Smooth muscle cell (in vitro differentiated cells): Measurements from ENCODE around the gene SOCS7. TPM values are rescaled to one million over a fixed set of nuclear protein-coding genes. Genes with fewer than 3 reads are reported as not detected.

ENCODE experiments used
- DNase-seq: peaks from one replicate; lab custom pipeline; 2025; ENCODE audit not compliant: unreplicated experiment; lab: John Stamatoyannopoulos, UW
- H2AFZ ChIP-seq: fragments of 200-600 bp; sonication (generic); 2 replicates; pipeline ENCODE4 v1.6.0; 2016; ENCODE audit warnings: antibody characterized with exemption, low read depth, mild to moderate bottlenecking
- H3F3A ChIP-seq: fragments of 200-600 bp; sonication (generic); 2 replicates; pipeline ENCODE4 v1.6.0; 2017; ENCODE audit warnings: antibody characterized with exemption, low read depth
- H3K27ac ChIP-seq: fragments of 200-600 bp; sonication (generic); 2 replicates; pipeline ENCODE4 v1.5.1; 2016; ENCODE audit warnings: low read depth, mild to moderate bottlenecking
- H3K27me3 ChIP-seq: fragments of 200-600 bp; sonication (generic); 2 replicates; pipeline ENCODE4 v1.6.1; 2016; ENCODE audit warnings: low read depth, mild to moderate bottlenecking
- H3K36me3 ChIP-seq: fragments of 200-600 bp; sonication (generic); 2 replicates; pipeline ENCODE4 v1.5.1; 2016; ENCODE audit warnings: low read depth
- H3K4me1 ChIP-seq: fragments of 200-600 bp; sonication (generic); 2 replicates; pipeline ENCODE4 v1.5.1; 2016; ENCODE audit warnings: low read depth
- H3K4me2 ChIP-seq: fragments of 200-600 bp; sonication (generic); 2 replicates; pipeline ENCODE4 v1.6.0; 2016; ENCODE audit warnings: mild to moderate bottlenecking
- H3K4me3 ChIP-seq: fragments of 200-600 bp; sonication (generic); 2 replicates; pipeline ENCODE4 v1.5.1; 2016; ENCODE audit warnings: mild to moderate bottlenecking
- H3K79me2 ChIP-seq: fragments of 200-600 bp; sonication (generic); 2 replicates; pipeline ENCODE4 v1.6.0; 2016; ENCODE audit warnings: low read depth, mild to moderate bottlenecking
- H3K9ac ChIP-seq: fragments of 200-600 bp; sonication (generic); 2 replicates; pipeline ENCODE4 v1.6.0; 2016; ENCODE audit warnings: low read depth
- H3K9me3 ChIP-seq: fragments of 200-600 bp; sonication (generic); replicated peaks from 2 replicates; pipeline ENCODE4 v1.5.1; 2016; ENCODE audit warnings: low read depth
- H4K20me1 ChIP-seq: fragments of 200-600 bp; sonication (generic); 2 replicates; pipeline ENCODE4 v1.6.0; 2016; ENCODE audit warnings: low read depth
- CTCF ChIP-seq: fragments of 200-600 bp; sonication (generic); IDR thresholded peaks from 2 replicates; pipeline ENCODE4 v1.5.1; 2017; ENCODE audit warnings: borderline replicate concordance, mild to moderate bottlenecking, antibody characterized with exemption; ENCODE audit not compliant: insufficient read depth, poor library complexity, severe bottlenecking
- WGBS: methylation state at CpG from one replicate; pipeline ENCODE4 v1.1.7; 2016; ENCODE audit warnings: low lambda C conversion rate; 5-methylcytosine and 5-hydroxymethylcytosine counted together
- polyA plus RNA-seq: library from polyadenylated mRNA; unstranded; fragments of >200 nt; fragmentation: Nextera tagmentation; extraction: Ambion mirVana; gene quantifications from 2 replicates; pipeline ENCODE4 v1.2.1, GENCODE V29; 2016
- total RNA-seq: library from RNA; depleted of rRNA; stranded (reverse); fragments of >200 nt; gene quantifications from 2 replicates; pipeline ENCODE4 v1.2.3, GENCODE V29; 2014

Gene SOCS7
- total and polyA plus RNA-seq, 2 experiments from 2014 or later, result 0.89 to 6.2 TPM

- no peak for TF ChIP-seq CTCF
- Histone ChIP-seq H3K27ac (peak overlapping the region; percentile 84), H2AFZ (no peak overlapping the region), H3K27me3 (no peaks in the 10 kb centered on the region), H3K4me3 (peak overlapping the region; percentile 95), H3K9me3 (no peaks in the 10 kb centered on the region), H3K9ac (peak overlapping the region; percentile 87), H4K20me1 (peaks cover 55% of the 10 kb centered on the region), H3K4me2 (peak overlapping the region; percentile 95), H3K4me1 (peaks cover 26% of the 10 kb centered on the region), H3K79me2 (peaks cover 52% of the 10 kb centered on the region), H3F3A (peaks cover 25% of the 10 kb centered on the region), H3K36me3 (no peaks in the 10 kb centered on the region)
- 74% methylated on average over 9 of the region's 9 CpGs for WGBS
- no peak for DNase-seq
Observed at GRCh38 chr17:38429476-38430100, 77.9 kb downstream of the SOCS7 start.

GRCh38 chr17:38430316-38430715, 78.7 kb downstream of the SOCS7 start:
- Histone ChIP-seq H3K4me3 (no peak overlapping the region), H3K9ac (no peak overlapping the region), H3K36me3 (no peaks in the 10 kb centered on the region), H2AFZ (no peak overlapping the region), H4K20me1 (peaks cover 63% of the 10 kb centered on the region), H3K27ac (peak overlapping the region; percentile 84), H3K4me2 (peak overlapping the region; percentile 95), H3K4me1 (peaks cover 26% of the 10 kb centered on the region), H3F3A (peaks cover 25% of the 10 kb centered on the region), H3K9me3 (no peaks in the 10 kb centered on the region), H3K79me2 (peaks cover 59% of the 10 kb centered on the region), H3K27me3 (no peaks in the 10 kb centered on the region)
- WGBS, result 40% methylated on average over 3 of the region's 3 CpGs
- no peak for TF ChIP-seq CTCF
- no peak for DNase-seq

- H3K4me3 ChIP-seq, result no peak overlapping the region
- H3K36me3 ChIP-seq, result no peaks in the 10 kb centered on the region
- no peak for TF ChIP-seq CTCF
- peaks cover 26% of the 10 kb centered on the region for H3K4me1 ChIP-seq
- no peaks in the 10 kb centered on the region for H3K9me3 ChIP-seq
- 94% methylated on average over 2 of the region's 2 CpGs for WGBS
- peaks cover 62% of the 10 kb centered on the region for H3K79me2 ChIP-seq
- H3K9ac ChIP-seq, result no peak overlapping the region
- no peak for DNase-seq
- peak overlapping the region; percentile 95 for H3K4me2 ChIP-seq
- H2AFZ ChIP-seq, result no peak overlapping the region
- H3F3A ChIP-seq, result peaks cover 25% of the 10 kb centered on the region
- peaks cover 68% of the 10 kb centered on the region for H4K20me1 ChIP-seq
- H3K27me3 ChIP-seq, result no peaks in the 10 kb centered on the region
- H3K27ac ChIP-seq, result no peak overlapping the region
Observed at GRCh38 chr17:38430822-38431221, 79.2 kb downstream of the SOCS7 start.

- Histone ChIP-seq H3K27me3 (no peaks in the 10 kb centered on the region), H3F3A (peaks cover 24% of the 10 kb centered on the region), H3K4me2 (no peak overlapping the region), H3K4me3 (no peak overlapping the region), H2AFZ (no peak overlapping the region), H3K9ac (no peak overlapping the region), H3K27ac (no peak overlapping the region), H3K36me3 (no peaks in the 10 kb centered on the region), H3K9me3 (no peaks in the 10 kb centered on the region), H3K4me1 (peaks cover 26% of the 10 kb centered on the region), H3K79me2 (peaks cover 63% of the 10 kb centered on the region), H4K20me1 (peaks cover 75% of the 10 kb centered on the region)
- TF ChIP-seq CTCF, result no peak
- WGBS, result 94% methylated on average over 10 of the region's 10 CpGs
- no peak for DNase-seq
Observed at GRCh38 chr17:38431346-38432145, 79.9 kb downstream of the SOCS7 start.
